DMS53 treated with DMSO at 0.1 percent for 48 hours (cell line): ENCODE data around the gene CMTM1.

ENCODE experiments used
- DNase-seq: peaks from one replicate; lab custom pipeline; 2025; ENCODE audit not compliant: unreplicated experiment; lab: John Stamatoyannopoulos, UW

Gene CMTM1

GRCh38 chr16:66538910-66539309 is 27.3 kb upstream of the CMTM1 start:
- no peak for DNase-seq

GRCh38 chr16:66539623-66540469 is 26.4 kb upstream of the CMTM1 start:
- DNase-seq: peak; percentile 3

GRCh38 chr16:66541388-66542355 is 24.6 kb upstream of the CMTM1 start:
- DNase-seq: no peak

GRCh38 chr16:66542396-66542795 is 23.8 kb upstream of the CMTM1 start:
- DNase-seq: no peak

GRCh38 chr16:66543541-66543940 is 22.7 kb upstream of the CMTM1 start:
- DNase-seq: no peak

GRCh38 chr16:66544016-66544757 is 22.1 kb upstream of the CMTM1 start:
- DNase-seq: no peak

- DNase-seq: no peak
Observed at GRCh38 chr16:66547101-66547989, 18.9 kb upstream of the CMTM1 start.

- no peak for DNase-seq
Observed at GRCh38 chr16:66548068-66548467, 18.2 kb upstream of the CMTM1 start.

GRCh38 chr16:66548868-66549267 is 17.4 kb upstream of the CMTM1 start:
- DNase-seq: no peak

GRCh38 chr16:66549284-66550131 is 16.7 kb upstream of the CMTM1 start, which contains the start of gene TK2:
Gene TK2, minus strand, starts transcription at chr16:66550122. Its CDS starts 61 bp downstream, at chr16:66550061.
- peak; percentile 16 for DNase-seq

- peak; percentile 15 for DNase-seq
Observed at GRCh38 chr16:66551348-66551759, 14.9 kb upstream of the CMTM1 start.

- DNase-seq: no peak
Observed at GRCh38 chr16:66551788-66552285, 14.4 kb upstream of the CMTM1 start.

GRCh38 chr16:66552286-66553177 is 13.7 kb upstream of the CMTM1 start, which contains the start of gene CKLF:
Gene CKLF, plus strand, starts transcription at chr16:66552576. Its CDS starts 140 bp downstream, at chr16:66552716.
- peak; percentile 65 for DNase-seq

- DNase-seq: no peak
Observed at GRCh38 chr16:66553223-66553622, 13.0 kb upstream of the CMTM1 start.

GRCh38 chr16:66554021-66554420 is 12.2 kb upstream of the CMTM1 start:
- no peak for DNase-seq

- no peak for DNase-seq
Observed at GRCh38 chr16:66554495-66554894, 11.7 kb upstream of the CMTM1 start.

- DNase-seq: no peak
Observed at GRCh38 chr16:66560107-66560506, 6.1 kb upstream of the CMTM1 start.
